ENCODE measurements around the gene SLC10A6.
"Not testable (repeated sequence)": the region's sequence is repeated elsewhere in the genome, so short reads cannot be mapped to it uniquely, and the experiment has no call there.

SLC10A6 gene, protein sequence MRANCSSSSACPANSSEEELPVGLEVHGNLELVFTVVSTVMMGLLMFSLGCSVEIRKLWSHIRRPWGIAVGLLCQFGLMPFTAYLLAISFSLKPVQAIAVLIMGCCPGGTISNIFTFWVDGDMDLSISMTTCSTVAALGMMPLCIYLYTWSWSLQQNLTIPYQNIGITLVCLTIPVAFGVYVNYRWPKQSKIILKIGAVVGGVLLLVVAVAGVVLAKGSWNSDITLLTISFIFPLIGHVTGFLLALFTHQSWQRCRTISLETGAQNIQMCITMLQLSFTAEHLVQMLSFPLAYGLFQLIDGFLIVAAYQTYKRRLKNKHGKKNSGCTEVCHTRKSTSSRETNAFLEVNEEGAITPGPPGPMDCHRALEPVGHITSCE

DNA sequence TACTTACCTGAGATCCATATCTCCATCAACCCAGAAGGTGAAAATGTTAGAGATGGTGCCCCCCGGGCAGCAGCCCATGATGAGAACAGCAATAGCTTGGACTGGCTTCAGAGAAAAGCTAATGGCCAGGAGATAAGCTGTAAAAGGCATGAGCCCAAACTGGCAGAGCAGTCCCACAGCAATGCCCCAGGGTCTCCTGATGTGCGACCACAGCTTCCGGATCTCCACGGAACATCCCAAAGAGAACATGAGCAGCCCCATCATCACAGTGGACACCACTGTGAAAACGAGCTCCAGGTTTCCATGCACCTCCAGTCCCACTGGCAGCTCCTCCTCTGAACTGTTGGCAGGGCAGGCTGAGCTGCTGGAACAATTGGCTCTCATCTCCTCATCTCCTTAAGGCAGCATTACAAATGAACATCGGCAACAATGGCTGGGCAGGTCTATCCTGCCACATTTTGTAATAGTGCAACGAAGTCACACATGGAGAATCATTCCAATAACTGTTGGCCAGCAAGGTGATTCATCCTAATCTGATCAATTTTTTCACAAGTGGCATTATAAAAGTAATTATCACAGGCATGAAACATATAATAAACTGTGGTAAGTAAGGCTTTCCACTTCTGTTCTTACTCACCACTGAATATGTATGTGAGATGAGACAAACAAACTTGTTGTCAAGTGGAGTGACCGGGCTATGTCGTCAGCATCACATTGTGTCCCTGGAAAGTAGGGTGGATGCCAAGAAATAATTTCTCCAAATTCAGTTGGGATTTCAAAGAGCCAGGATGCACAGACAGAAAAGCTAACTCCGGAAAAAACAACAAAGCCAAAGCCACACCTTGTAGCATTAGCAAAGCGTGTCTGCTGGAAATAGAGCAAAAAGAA lies at the start of gene SLC10A6:
TSS of gene SLC10A6 (minus strand) at position 653 of the 888 bp plus-strand sequence. CDS start at position 384, 269 bp downstream.
- no peak for DNase-seq

DNA sequence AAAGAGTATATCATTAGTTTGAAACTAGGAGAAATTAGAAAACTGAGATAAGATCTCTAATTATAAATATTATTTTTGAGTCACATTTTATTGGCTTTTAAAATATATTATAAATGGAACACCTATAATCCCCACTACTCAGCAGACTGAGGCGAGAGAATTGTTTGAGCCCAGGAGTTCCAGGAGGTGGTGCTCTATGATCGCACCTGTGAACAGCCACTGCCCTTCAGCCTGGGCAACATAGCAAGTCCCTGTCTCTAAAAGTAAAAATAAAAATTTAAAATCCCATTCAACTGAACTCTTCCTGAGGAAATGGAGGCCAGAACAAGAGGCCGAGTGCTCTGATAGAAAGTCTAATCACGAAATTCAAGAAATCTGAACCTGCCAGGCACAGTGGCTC lies 49.4 kb upstream of the SLC10A6 start:
- DNase-seq: no peak

- no peak for DNase-seq
These were observed 47.4 kb upstream of the SLC10A6 start for GRCh38 chr4:86896596-86896995.

GRCh38 chr4:86895692-86896488 lies 46.7 kb upstream of the SLC10A6 start:
- DNase-seq: peak; percentile 72

DNA sequence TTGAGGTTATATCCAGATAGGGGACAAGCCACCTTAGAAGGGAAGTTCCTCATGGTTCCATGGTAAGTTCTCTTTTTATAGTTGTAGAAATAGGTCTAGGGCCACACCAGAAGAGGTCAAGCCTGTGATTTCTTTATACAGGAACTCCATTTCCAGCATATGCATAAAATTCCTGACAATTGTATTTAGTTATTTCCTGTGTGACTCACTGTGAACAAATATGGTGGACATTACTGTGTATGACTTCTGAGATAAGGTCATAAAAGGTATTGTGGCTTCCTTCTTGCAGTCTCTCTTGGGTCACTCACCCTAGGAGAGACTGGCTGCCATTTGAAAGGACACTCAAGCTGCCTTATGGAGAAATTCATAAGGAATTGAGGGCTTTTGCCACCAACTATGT lies 45.3 kb upstream of the SLC10A6 start:
- no peak for DNase-seq

GRCh38 chr4:86893136-86893535 lies 44.0 kb upstream of the SLC10A6 start:
- DNase-seq: no peak

DNA sequence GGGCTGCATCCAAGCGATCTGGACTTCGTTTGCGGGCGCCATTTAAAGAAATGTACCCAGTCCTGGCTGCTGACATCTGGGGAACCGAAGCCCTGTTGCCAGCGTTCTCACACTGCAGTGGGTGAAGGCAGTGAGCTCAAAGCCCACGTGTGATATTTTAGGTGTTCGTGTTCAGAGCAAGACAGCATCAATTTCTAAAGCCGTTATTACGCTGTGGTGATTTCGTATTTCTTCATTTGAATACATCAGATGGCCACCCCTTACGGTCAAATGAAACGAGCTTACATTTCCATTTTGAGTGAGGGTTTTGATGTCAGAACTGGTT lies 43.4 kb upstream of the SLC10A6 start:
- DNase-seq: no peak

DNA sequence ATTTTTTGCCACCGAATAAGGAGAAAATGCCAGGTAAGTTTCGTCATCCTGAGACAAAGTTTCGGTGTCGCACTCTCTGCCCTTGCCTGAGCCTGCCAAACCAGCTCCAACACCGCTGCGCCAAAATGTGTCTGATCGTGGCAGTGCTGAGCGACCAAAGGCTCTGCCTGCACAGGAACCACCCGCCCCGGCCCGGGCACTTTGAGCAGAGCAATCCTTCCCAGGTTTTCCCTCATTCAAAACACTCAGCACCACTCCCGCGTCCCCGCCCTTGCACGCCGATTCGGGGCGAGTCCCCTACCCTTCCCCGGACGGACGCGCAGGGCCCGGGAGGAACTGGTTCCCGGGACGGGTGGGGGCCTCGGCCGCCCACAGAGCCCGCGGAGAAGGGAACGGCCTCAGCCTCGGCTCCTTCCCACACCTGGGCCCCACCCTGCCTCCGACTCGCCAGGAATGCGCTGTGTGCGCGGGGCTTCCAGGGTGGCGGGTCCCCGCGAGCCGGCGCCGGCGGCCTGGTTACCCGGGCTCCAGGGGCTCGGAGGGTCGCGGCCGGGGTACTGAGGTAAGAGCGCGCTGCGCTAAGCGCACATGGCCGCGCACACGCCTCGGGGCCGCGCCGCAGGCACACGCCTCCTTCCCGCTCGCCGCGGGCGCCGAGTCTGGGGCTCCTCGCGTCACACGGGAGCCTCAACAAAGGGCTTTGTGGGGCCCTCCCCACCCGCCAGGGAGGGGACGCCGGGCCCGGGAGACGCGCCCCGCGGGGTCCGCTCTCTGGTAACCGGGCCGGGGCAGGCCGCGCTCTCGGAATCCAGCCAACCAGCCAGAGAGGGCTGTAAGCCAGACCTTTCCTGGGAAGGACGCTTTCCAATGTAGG lies 42.8 kb upstream of the SLC10A6 start, which contains the start of gene C4orf36:
TSS of gene C4orf36 (minus strand) at position 661 of the 874 bp plus-strand sequence. CDS start 902 bp downstream, outside the sequence.
- peak; percentile 42 for DNase-seq

DNA sequence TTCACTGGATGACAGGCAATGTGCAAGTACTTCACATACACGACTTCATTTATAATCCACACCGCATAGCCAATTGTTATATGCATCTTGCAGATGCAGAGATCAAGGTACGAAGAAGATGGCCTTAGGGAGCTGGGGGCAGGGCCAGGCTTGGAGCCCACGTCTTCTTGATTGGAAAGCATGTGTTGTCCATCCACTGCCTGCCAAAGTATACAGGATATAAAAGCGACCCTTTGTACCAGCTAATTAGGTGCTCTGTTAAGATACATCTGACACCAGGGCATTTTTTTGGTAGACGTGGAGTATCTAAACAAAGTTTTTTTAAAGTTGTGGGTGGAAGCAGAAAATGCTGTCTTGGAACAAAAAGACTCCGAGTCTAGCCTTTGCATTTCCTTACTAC lies 41.6 kb upstream of the SLC10A6 start:
- DNase-seq: no peak

DNA sequence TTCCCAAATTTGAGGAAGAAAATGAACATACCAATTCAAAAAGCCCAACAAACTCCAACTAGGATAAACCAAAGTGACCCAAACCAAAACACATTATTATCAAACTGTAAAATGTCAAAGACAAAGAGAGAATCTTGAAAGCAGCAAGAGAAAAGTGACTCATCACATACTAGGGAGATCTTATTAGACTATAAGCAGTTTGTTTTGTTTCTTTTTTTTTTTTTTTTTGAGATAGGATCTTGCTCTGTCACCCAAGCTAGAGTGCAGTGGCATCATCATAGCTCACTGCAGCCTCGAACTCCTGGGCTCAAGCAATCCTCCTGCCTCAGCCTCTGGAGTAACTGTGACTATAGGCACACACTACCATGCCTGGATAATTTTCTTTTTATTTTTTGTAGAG lies 30.5 kb upstream of the SLC10A6 start:
- DNase-seq: no peak

GRCh38 chr4:86878640-86879039 lies 29.5 kb upstream of the SLC10A6 start:
- DNase-seq: no peak

- DNase-seq: no peak
These were observed 27.9 kb upstream of the SLC10A6 start for GRCh38 chr4:86876894-86877685.

GRCh38 chr4:86875436-86875835 lies 26.3 kb upstream of the SLC10A6 start:
- not testable (repeated sequence) for DNase-seq

- no peak for DNase-seq
These were observed 23.0 kb upstream of the SLC10A6 start for GRCh38 chr4:86872135-86872534.

DNA sequence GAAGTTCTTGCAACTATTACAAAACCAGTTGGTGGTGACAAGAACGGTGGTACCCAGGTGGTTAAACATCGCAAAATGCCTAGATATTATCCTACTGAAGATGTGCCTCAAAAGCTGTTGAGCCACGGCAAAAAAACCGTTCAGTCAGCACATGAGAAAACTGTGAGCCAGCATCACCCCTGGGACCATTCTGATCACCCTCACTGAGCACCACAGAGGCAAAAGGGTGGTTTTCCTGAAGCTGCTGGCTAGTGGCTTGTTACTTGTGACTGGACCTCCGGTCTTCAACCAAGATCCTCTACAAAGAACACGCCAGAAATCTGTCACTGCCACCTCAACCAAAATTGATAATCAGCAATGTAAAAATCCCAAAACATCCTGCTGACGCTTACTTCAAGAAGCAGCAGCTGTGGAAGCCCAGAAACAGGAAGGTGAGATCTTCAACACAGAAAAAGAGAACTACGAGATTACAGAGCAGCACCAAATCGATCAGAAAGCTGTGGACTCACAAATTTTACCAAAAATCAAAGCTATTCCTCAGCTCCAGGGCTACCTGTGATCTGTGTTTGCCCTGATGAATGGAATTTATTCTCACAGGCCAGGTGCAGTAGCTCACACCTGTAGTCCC lies 21.4 kb upstream of the SLC10A6 start:
- no peak for DNase-seq

DNA sequence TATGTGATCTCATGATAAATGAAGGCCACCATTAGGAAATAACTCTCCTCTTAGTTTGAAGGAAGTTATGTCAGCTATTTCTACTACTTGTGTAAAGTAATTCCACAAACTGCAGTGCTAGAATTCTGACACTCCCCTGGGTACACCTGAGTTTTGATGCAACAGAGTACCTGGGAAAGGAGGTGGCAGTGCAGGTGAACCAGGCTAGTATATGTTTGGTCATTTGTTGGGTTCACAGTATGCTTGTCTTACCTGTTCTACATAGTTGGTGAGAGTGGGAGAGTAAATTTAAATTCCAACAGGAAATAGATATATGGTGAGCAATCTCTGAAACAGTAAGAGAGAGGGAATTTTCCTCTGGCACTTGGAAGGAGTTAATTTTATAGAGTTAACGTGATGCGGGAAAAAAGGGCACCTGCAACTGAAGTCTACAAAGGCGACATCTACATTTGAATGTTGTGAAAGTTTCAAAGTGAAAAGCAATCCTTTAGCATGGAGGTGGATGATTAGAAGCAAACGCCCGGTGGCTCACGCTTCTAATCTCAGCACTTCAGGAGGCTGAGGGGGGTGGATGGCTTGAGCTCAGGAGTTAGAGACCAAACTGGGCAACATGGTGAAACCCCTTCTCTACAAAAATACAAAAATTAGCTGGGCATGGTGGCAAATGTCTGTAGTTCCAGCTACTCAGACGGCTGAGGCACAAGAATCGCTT lies 8.3 kb upstream of the SLC10A6 start:
- no peak for DNase-seq

- DNase-seq: no peak
These were observed 7.7 kb upstream of the SLC10A6 start for GRCh38 chr4:86856896-86857295.

GRCh38 chr4:86855572-86855971 lies 6.4 kb upstream of the SLC10A6 start:
- no peak for DNase-seq

- DNase-seq: no peak
These were observed 4.0 kb upstream of the SLC10A6 start for GRCh38 chr4:86853209-86853608.

- DNase-seq: no peak
These were observed 1.0 kb downstream of the SLC10A6 start for GRCh38 chr4:86848136-86848535.
